CD4-positive, alpha-beta T cell (primary cell): ENCODE measurements around the gene SCN8A. TPM values are rescaled to one million over a fixed set of nuclear protein-coding genes. Genes with fewer than 3 reads are reported as not detected.

Experiments
- ATAC-seq: fragments of 200-7000 bp; cut with Tn5 transposase; one replicate; pipeline ENCODE4 v1.10.0; 2022; ENCODE audit warnings: mild to moderate bottlenecking; ENCODE audit not compliant: poor library complexity
- CTCF ChIA-PET: fragments of 350-600 bp; sonication (Branson Sonifier 250); formaldehyde crosslinking; loops from one replicate; lab custom pipeline; 2021; ENCODE audit warnings: antibody characterized with exemption, inconsistent platforms; lab: Charles Lee
- POLR2A ChIA-PET: fragments of 350-600 bp; sonication (Branson Sonifier 250); formaldehyde crosslinking; loops from one replicate; lab custom pipeline; 2021; ENCODE audit warnings: antibody characterized with exemption, inconsistent platforms; lab: Charles Lee
- DNase-seq, 14 experiments: peaks; one replicate each; pipeline ENCODE4 v3.0.0-alpha.2; 2013 to 2020; ENCODE audit warnings: mixed read lengths in 2 of 14
- H3K27ac ChIP-seq, 2 donors: one replicate each; pipeline versions ENCODE4 v1.5.1 to v1.7.0; 2013; ENCODE audit warnings: low read length in 2 of 2, low read depth in 1 of 2, mild to moderate bottlenecking in 1 of 2
- H3K27me3 ChIP-seq, 2 experiments: 1 replicate in 1 of 2; 2 replicates in 1 of 2; pipeline versions ENCODE4 v1.6.1 to v1.7.0; 2013; ENCODE audit warnings: low read length in 2 of 2, control low read depth in 1 of 2, mild to moderate bottlenecking in 1 of 2, moderate library complexity in 1 of 2; ENCODE audit not compliant: insufficient read depth in 2 of 2, control insufficient read depth in 1 of 2
- H3K36me3 ChIP-seq: one replicate; pipeline ENCODE4 v1.6.1; 2013; ENCODE audit warnings: low read length, control low read depth; ENCODE audit not compliant: insufficient read depth
- H3K4me1 ChIP-seq: one replicate; pipeline ENCODE4 v1.6.1; 2013; ENCODE audit warnings: low read length, control low read depth; ENCODE audit not compliant: insufficient read depth
- H3K4me3 ChIP-seq: one replicate; pipeline ENCODE4 v1.5.1; 2013; ENCODE audit warnings: mild to moderate bottlenecking, low read length, moderate library complexity
- H3K9me3 ChIP-seq, 2 experiments: 1 replicate in 1 of 2; 2 replicates in 1 of 2; pipeline versions ENCODE4 v1.6.1 to v1.7.0; 2013; ENCODE audit warnings: low read length in 2 of 2, mild to moderate bottlenecking in 2 of 2, control low read depth in 1 of 2, moderate library complexity in 1 of 2; ENCODE audit not compliant: control insufficient read depth in 1 of 2, insufficient read depth in 1 of 2
- H3K27ac Mint-ChIP-seq: one replicate; pipeline ENCODE4 v1.8.0; 2020; ENCODE audit warnings: mixed read lengths
- H3K27me3 Mint-ChIP-seq: one replicate; pipeline ENCODE4 v1.8.0; 2021; ENCODE audit warnings: mixed read lengths
- H3K36me3 Mint-ChIP-seq: one replicate; pipeline ENCODE4 v1.8.0; 2021; ENCODE audit warnings: low read depth, mixed read lengths
- H3K4me1 Mint-ChIP-seq: one replicate; pipeline ENCODE4 v1.8.0; 2021; ENCODE audit warnings: low read depth, mixed read lengths
- H3K4me3 Mint-ChIP-seq: one replicate; pipeline ENCODE4 v1.8.0; 2020; ENCODE audit warnings: mild to moderate bottlenecking, mixed read lengths
- H3K9me3 Mint-ChIP-seq: one replicate; pipeline ENCODE4 v1.8.0; 2020; ENCODE audit warnings: mixed read lengths
- CTCF ChIP-seq: fragments of 200-600 bp; IDR thresholded peaks from one replicate; pipeline ENCODE4 v1.8.0; 2022; ENCODE audit warnings: antibody characterized with exemption, mild to moderate bottlenecking
- intact Hi-C, 2 experiments: fragments of 100-400 bp; cut with DNase I in 1 of 2; cut with micrococcal nuclease in 1 of 2; formaldehyde crosslinking; loops; one replicate each; pipeline versions ENCODE4 v1.15.1 to v1.9.0; 2023 to 2025; cut with DNase I, micrococcal nuclease
- total RNA-seq, 174 experiments: library from RNA in 2 of 174; stranded (reverse) in 2 of 174; gene quantifications; one replicate each; pipeline ENCODE4 v1.2.3 and lab custom pipeline; 2021 to 2026

SCN8A gene
- total RNA-seq, 2 experiments from 2014 or later: 0.14 to 0.36 TPM

GRCh38 chr12:51746416-51746815, 155.4 kb downstream of the SCN8A start:
- no peaks in the 10 kb centered on the region for H3K36me3 ChIP-seq
- peaks cover 37% of the 10 kb centered on the region for H3K27me3 Mint-ChIP-seq
- no peaks in the 10 kb centered on the region for H3K36me3 Mint-ChIP-seq
- no peaks in the 10 kb centered on the region for H3K4me1 Mint-ChIP-seq
- no peak for TF ChIP-seq CTCF
- no peak for ATAC-seq
- DNase-seq: no peak
- H3K9me3 ChIP-seq: peaks cover 0 to under 1% of the 10 kb centered on the region in 2 experiments
- no peaks in the 10 kb centered on the region for H3K27me3 ChIP-seq
- H3K4me3 ChIP-seq: no peak overlapping the region
- no peaks in the 10 kb centered on the region for H3K4me1 ChIP-seq
- H3K27ac ChIP-seq: no peak overlapping the region
- peaks cover 5% of the 10 kb centered on the region for H3K9me3 Mint-ChIP-seq
- intact Hi-C loops: no loop called here
- no peak overlapping the region for H3K27ac Mint-ChIP-seq
- no peak overlapping the region for H3K4me3 Mint-ChIP-seq
- ChIA-PET POLR2A (no interaction called here), CTCF (interaction anchor here (0.8 kb wide), 1 partner anchor 8 kb away, joined by 3 read pairs; no protein-coding TSS in a partner anchor)

GRCh38 chr12:51748235-51748634, 157.2 kb downstream of the SCN8A start:
- Histone ChIP-seq H3K27ac (no peak overlapping the region), H3K36me3 (no peaks in the 10 kb centered on the region), H3K4me1 (no peaks in the 10 kb centered on the region), H3K27me3 (no peaks in the 10 kb centered on the region), H3K4me3 (no peak overlapping the region), H3K9me3 (no peaks in the 10 kb centered on the region)
- POLR2A ChIA-PET: no interaction called here
- no peaks in the 10 kb centered on the region for H3K4me1 Mint-ChIP-seq
- H3K27ac Mint-ChIP-seq: no peak overlapping the region
- no peak for ATAC-seq
- peaks cover 25% of the 10 kb centered on the region for H3K27me3 Mint-ChIP-seq
- no peak overlapping the region for H3K4me3 Mint-ChIP-seq
- intact Hi-C loops: no loop called here
- no peaks in the 10 kb centered on the region for H3K9me3 Mint-ChIP-seq
- H3K36me3 Mint-ChIP-seq: no peaks in the 10 kb centered on the region
- CTCF ChIA-PET: no interaction called here
- DNase-seq: no peak
- TF ChIP-seq CTCF: no peak

GRCh38 chr12:51749206-51749985, 158.4 kb downstream of the SCN8A start:
- Mint-ChIP-seq H3K27ac (no peak overlapping the region), H3K9me3 (no peaks in the 10 kb centered on the region), H3K27me3 (peaks cover 24% of the 10 kb centered on the region), H3K36me3 (no peaks in the 10 kb centered on the region), H3K4me3 (no peak overlapping the region), H3K4me1 (no peaks in the 10 kb centered on the region)
- Histone ChIP-seq H3K36me3 (no peaks in the 10 kb centered on the region), H3K9me3 (no peaks in the 10 kb centered on the region), H3K4me1 (no peaks in the 10 kb centered on the region), H3K4me3 (no peak overlapping the region), H3K27me3 (no peaks in the 10 kb centered on the region), H3K27ac (no peak overlapping the region)
- no peak for TF ChIP-seq CTCF
- ATAC-seq (no peak), DNase-seq (no peak)
- intact Hi-C loops: no loop called here
- CTCF ChIA-PET: no interaction called here
- POLR2A ChIA-PET: no interaction called here
